GM23248 (cell line): ENCODE results near the gene SERPINB4.
"Not testable (repeated sequence)": the region's sequence is repeated elsewhere in the genome, so short reads cannot be mapped to it uniquely, and the experiment has no call there.

Source experiments
- EZH2 ChIP-seq: fragments of 200-600 bp; sonication (generic); IDR thresholded peaks from 2 replicates; pipeline ENCODE4 v1.6.1; 2018; ENCODE audit warnings: antibody characterized with exemption, mild to moderate bottlenecking; ENCODE audit not compliant: insufficient read depth, poor library complexity, severe bottlenecking
- EZH2phosphoT487 ChIP-seq: fragments of 200-600 bp; sonication (generic); IDR thresholded peaks from 2 replicates; pipeline ENCODE4 v1.6.1; 2018; ENCODE audit warnings: antibody characterized with exemption, moderate library complexity, mild to moderate bottlenecking, low read depth; ENCODE audit not compliant: insufficient read depth

- TF ChIP-seq EZH2, EZH2phosphoT487: not testable (repeated sequence)
These were observed 2.8 kb downstream of the SERPINB4 start for GRCh38 chr18:63641157-63641680.
